ENCODE data around the gene TOP2A.

Gene TOP2A

DNA sequence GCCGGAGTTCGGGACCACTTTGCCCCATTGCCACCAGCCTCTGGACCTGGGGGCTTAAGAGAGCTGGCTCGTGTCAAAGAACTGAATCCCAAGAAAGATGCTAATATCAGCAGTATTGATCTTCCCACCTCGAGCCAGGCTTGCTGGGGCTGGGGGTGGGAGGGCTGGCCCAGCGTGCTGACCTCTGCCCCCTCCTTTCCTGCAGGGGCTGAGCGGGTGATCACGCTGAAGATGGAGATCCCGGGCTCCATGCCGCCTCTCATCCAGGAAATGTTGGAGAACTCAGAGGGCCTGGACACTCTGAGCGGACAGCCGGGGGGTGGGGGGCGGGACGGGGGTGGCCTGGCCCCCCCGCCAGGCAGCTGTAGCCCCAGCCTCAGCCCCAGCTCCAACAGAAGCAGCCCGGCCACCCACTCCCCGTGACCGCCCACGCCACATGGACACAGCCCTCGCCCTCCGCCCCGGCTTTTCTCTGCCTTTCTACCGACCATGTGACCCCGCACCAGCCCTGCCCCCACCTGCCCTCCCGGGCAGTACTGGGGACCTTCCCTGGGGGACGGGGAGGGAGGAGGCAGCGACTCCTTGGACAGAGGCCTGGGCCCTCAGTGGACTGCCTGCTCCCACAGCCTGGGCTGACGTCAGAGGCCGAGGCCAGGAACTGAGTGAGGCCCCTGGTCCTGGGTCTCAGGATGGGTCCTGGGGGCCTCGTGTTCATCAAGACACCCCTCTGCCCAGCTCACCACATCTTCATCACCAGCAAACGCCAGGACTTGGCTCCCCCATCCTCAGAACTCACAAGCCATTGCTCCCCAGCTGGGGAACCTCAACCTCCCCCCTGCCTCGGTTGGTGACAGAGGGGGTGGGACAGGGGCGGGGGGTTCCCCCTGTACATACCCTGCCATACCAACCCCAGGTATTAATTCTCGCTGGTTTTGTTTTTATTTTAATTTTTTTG, 61.6 kb downstream of the TOP2A start:
- FAIRE-seq: no peak

DNA sequence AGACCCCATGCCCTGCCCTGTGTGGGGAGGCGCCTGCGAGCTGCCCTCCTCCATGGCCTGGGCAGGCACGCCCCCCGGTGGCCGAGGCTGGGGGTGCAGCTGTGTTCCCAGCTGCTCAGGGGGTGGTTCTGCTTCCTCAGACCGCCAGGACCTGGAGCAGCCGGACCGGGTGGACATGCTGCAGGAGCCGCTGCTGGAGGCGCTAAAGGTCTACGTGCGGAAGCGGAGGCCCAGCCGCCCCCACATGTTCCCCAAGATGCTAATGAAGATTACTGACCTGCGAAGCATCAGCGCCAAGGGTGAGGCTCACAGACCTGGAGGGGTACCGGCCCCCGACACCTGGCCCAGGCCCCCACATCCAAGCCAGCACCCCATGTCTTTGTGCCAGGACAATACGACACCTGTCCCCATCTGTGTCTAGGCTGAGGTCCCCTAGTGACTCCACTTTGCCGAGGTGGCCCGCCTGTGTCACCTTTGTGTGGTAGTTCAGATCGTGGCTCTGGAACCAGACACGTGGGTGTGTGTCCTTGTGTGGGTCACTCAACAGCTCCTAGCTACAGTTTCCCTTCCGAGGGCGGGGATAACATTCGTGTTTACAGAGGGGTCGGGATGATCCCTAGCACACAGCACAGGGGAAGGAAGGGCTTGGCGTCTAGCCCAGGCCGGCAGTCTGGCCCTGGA, 62.4 kb downstream of the TOP2A start:
- FAIRE-seq: no peak

GRCh38 chr17:40354221-40355122, 63.2 kb downstream of the TOP2A start:
- FAIRE-seq: no peak

GRCh38 chr17:40352779-40353394, 64.8 kb downstream of the TOP2A start:
- no peak for FAIRE-seq

GRCh38 chr17:40352237-40352778, 65.4 kb downstream of the TOP2A start:
- FAIRE-seq: no peak

GRCh38 chr17:40351359-40352236, 66.1 kb downstream of the TOP2A start:
- FAIRE-seq: no peak

DNA sequence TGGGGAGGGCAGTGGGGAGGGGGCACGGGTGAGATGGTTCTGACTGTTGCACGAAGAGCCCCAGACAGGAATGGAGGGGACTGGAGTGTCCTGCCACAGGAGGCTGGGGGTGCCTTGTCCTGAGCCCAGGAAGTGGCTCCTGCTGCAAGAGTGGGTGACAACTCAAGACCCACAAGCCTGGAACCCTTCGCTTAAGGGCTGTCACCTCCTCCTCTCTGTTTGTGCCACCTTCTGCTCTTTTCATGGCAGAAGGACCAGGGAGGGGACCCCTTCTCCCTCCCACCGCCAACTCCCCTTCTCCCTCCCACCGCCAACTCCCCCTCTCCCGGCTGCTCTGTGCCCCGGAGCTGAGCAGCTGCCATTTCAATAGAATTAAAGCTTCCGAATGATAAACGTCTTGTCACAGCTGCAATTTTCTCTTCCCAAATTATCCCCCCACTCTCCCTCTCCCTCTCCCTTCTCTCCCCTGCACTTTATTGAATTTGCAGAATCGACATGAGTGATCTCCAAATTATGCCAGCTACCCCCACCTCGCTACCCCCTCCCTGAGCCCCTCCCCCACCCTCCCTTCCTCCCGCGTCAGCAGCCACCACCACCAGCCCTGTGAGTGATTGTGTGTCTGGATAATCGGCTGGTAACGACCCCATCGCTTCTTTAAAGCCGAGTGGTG, 66.9 kb downstream of the TOP2A start:
- FAIRE-seq: no peak

DNA sequence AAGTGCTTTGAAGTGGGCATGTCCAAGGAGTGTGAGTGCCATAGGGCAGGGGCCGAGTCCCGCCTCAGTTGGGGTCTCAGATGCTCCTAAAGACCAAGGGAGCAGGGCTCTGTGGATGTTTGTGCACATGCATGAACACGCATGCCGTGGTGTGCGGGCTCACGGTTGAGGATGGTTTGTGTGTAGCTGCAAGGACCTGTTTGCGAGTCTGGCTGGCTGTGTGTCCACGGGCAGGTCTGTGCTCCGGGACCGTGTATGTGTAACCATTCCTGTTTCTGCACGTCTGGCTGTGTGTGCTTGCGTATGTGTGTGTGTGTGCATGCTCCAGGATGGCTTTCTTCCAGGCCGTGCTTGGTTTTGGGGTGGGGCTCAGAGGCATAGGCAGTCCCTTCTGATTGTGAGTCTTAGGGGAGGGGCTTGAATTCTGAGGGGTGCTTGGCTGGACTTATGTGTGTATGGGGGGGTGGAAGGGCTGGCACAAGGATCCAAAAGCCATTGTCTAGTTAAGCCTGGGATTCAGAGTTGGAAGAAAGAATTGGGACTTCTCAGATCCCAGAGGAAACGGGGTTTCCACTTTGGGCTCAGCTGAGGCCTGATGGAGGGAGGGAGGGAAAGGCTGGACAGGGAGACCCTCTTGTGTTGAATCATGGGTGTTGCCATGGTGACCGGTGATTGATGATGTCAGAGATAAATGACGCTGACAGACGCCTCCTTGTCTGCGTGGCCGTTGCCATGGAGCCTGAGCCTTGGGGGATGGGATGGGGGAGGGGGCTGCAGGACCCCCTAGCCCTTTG, 67.6 kb downstream of the TOP2A start:
- FAIRE-seq: no peak

DNA sequence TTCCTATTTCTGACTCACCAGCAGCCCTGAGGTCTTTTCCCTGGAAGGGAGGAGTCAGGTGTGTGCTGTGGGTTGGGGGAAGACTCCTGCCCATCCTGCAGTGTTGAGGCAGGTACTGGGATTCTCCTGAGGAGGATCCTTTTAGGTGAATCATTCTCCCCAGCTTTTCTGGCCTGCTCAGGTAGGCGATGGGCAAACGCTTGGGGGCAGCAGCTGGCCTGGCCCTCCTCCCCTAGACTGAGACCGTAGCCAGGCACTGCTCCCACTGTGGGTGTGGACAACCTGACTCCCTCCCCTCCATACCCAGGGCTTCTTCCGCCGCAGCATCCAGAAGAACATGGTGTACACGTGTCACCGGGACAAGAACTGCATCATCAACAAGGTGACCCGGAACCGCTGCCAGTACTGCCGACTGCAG, 68.2 kb downstream of the TOP2A start:
- FAIRE-seq: no peak

DNA sequence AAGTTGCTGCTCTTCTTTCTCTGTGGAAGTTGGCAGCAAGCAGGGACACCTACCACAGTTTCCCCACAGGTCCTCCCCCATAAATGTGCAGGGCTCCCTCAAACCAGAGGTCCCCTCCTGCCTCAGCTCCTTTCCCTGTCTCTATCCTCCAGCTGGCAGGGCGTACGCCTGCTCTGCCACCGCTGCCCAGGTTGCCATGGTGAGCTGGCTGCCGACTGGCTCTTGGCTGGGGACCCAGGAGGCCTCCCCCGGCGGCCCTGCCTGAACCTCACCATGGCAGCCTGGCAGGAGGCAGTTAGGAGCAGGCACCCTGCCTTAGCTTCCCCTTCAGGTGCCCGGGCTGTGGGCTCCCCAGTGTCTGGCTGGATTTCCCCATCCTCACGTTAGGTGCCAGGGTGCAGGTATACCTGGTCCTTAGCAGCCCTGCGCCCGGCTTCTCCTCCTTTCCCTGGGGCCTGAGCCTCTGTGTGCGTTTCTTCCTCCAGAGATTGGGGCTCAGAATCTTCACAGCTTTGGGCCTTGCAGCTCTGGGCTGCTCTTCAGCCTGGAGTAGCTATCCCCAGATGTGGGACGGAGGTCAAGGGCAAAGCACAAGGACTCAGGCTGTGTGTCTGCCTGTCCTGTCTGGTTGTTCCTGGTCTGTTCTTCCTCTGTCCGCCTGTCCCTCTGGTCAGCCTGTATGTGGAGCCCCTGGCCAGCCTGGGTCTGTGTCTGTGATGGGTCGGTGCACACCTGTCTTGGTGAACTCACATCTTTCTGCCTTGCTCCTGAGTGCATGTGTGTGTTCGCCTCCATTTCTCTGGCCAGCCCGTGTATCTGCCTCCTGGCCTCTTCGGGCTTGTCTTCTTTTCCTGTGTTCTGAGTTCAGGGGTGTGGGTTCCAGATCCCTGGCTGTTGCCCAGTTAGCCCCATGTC, 68.9 kb downstream of the TOP2A start:
- no peak for FAIRE-seq

DNA sequence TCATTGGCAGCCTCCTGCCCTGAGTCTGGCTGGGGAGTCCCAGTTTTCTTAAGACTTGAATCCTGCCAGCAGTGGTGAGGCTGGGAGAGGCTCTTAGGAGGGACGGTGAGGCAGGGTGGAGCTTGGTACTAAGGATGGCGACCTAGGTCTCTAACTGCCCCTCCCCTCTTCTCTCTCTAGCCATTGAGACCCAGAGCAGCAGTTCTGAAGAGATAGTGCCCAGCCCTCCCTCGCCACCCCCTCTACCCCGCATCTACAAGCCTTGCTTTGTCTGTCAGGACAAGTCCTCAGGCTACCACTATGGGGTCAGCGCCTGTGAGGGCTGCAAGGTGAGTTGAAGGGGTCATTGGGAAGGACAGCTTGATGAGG, 69.6 kb downstream of the TOP2A start:
- FAIRE-seq: no peak

GRCh38 chr17:40347319-40348135, 70.2 kb downstream of the TOP2A start:
- FAIRE-seq: no peak

GRCh38 chr17:40346765-40347158, 70.9 kb downstream of the TOP2A start:
- FAIRE-seq: no peak

DNA sequence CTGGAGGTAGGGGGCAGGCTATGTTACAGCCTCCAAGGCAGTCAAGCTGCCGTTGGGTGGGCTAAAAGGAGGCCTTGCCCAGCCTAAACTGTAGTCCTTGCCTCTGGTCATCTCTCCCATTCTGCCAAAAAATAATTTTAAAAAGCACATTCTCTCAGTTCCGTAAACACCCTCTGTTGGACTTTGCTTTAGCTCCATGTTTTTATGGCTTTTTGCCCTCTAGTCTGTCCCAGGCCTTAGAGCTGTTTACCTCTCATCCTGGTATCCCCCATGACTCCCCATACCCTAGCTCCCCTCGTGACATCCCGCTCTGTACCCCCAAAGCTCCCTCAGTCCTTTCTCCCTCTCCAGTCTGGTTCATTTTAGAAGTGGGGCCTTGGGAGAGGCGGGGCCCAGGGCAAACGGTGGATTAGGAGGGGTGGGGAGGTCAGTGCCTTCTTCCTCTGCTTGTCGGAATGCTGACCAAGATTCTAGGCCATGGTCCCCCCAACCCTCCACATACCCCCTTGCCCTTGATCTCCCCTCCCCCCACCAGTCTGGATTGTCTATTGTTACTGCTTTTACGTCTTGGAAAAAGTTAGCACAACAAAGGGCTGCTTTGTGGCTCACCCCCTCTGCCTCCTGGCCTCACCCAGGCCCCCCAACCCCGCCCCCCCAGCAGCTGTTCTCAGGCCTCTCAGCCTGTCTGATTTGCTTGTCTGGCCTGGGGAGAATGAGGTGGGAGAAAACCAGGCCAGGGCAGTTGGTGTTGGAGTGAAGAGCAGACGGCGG, 71.5 kb downstream of the TOP2A start:
- FAIRE-seq: no peak

- no peak for FAIRE-seq
These were observed 72.3 kb downstream of the TOP2A start for GRCh38 chr17:40345161-40345993.

Data from islet of Langerhans (tissue), 1 donor.